HG03280 (cell line): ENCODE results near the gene USP6NL.
A peak's percentile ranks its signal among the peaks of the same experiment; 100 is the strongest.

Experiments used
- ATAC-seq: cut with Tn5 transposase; IDR thresholded peaks from one replicate; pipeline ENCODE4 v1.9.1; 2021; ENCODE audit warnings: mild to moderate bottlenecking, moderate library complexity; ENCODE audit not compliant: unreplicated experiment

The USP6NL gene

DNA sequence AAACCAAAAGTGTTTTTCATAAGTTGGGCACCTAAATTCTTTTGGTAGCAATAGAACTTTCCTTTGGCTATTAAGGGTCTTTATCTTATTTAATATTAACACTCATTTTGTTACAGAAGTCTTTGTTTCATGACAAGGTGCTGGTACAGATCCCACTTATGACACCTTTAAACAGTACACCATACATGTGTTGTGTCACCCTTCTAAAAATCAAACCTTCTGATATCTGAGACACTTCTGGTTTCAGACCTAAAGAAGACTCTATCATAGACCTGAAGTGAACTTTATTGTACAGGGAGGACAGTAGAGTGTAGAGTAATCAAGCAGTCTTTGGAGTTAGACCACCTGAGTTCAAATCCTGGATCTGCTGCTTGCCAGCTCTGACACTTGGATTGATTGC, 5.8 kb upstream of the USP6NL start:
- no peak for ATAC-seq

DNA sequence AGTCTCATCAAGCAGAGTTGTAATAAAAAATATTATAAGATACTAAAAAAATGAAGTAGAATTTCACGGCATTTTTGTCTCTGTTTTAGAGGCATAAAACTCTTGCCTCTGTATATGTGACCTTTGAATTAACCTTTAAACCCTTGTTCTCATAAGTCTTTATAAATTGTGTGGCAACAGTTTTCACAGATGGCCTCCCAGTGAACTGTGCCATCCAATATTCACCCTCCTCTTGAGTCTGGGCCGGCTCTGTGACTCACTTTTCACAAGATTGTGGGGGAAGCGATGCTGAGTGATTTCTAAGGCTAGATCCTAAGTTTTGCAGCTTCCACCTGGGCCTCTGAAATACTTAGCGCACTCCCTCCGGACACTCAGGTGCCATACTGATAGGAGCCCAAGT, 4.6 kb upstream of the USP6NL start:
- no peak for ATAC-seq

DNA sequence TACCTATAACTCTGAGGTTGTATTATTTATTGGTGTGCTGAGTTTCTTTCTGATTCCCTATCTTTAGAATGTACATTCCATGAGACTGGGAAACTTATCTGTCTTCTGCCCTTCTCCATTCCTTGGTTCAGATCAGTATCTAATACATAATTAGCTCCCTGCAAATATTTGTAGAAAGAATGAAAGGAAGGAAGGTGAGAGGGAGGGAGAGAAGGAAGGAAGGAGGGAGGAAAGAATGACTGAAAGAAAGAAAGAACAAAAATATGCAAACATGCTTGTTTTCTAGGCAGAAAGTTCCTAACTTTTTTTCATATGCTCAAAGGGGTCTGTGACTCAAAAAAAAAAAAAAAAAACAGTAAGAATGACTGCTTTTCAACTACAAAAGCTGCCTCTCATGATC, 3.9 kb upstream of the USP6NL start:
- no peak for ATAC-seq

DNA sequence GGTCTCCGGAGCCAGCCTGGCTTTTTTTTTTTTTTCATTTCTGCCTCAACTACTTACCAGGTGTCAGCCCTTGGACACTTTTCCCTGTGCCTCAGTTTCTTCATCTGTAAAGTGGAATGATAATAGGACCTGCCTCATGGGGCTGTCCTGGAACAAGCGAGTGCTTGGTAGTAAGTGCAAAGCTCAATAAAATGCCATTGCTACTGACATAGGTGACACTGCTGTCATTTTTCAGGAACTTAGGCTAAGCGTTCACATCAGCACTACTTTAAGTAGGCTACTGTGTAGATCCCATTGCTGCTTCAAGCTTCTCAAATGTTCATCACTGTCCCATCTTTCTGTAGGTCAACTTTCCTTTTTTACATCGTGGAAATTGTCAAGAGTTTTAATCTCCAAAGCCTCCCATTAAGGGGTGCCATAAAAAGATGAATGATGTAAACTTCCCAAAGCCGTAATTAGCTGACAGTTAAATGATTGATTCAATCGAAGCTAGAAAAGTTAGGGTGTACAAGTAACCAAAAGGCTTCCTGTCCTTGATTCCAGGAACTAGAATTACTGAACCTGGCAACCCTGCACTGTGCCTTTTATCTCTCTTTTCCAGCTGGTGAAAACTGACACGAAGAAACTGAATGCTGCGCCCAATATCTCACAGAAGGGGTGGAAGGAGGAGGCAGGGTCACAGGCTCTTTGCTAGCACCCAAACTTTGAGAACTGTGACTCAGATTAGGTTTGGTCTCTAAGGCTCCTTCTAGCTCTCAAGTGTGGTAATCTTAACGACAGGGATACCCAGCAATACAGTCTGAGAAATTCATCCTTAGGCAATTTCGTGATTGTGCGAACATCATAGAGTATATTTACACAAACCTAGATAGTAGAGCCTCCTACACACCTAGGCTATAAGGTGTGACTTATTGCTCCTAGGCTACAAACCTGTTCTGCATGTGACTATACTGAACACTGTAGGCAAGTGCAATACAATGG, 861 bp upstream of the USP6NL start:
- no peak for ATAC-seq

DNA sequence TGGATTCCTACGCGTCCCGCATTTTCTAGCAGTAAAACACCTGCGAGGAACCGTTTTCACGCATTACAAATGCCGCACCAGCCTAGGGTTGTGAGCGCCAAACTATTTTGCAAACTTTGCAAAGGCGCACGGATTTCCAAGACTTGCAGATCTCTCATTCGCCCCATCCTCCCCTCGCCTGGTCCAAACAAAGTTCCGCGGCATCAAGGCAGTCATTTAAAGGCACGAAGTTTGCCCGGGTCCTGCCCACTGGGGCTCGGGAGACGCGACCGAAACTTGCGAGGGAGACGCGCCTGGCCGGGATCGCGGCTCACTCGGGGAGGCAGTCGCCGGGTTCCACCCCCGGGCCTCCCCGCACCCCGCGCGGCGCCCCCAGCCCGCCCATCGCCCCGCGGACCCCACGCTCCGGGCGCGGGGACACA, 613 bp downstream of the USP6NL start:
- ATAC-seq: peak; percentile 20

DNA sequence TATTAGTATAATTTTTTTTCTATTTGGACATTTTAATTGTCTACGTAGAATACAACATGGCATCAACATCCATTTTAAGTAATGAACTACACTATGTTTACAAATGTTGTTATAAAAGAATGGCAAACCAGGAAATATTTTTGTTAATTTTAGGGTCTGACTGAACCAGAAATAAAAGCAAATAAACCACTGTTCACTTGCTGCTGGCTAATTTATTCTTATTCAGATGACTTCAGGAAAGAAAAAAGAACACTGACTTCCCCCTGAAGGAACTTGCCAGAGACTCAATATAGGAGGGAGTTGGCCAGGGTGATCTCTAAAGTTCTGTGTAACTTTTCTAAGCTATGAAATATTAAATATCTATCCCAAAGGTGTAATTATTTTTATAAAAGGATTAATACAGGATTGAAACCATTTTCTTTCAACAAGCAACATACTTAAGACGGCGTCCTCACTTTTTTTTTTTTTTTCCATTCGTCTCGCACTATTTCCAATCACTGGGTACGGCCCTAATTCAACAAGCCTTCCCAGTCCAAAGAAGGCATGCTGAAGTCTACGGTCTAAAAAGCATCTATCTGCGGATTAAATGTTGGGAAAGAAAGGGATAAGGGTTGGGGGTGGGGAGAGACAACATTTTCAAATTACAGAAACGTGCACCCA, 1.2 kb downstream of the USP6NL start:
- ATAC-seq: no peak

DNA sequence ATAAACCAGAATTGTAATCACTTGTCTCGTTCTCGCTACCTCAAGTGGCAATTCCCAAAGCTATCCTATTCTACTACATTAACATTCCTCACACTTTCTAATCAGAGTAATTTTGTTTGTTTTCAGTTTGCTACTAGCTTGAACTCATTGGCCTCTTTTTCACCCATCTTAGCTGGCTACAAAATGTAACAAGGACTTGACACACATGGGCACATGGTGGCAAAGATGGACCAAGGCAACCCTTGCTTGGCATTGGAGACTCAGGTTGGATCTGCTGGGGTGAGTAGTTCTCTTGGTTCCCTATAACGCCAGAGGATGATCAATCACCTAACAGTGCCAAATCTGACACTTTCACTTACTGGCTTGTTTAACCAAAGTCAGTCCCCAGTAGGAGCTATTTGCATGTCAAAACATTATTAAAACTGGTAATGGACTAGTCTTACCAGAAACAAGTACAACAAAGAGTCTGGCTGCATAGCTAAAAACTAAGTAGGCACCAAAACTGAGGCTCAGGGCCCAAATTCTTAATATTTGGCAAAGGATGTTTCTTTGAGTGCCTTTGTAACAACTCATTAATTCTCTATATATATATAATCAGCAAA, 1.9 kb downstream of the USP6NL start:
- ATAC-seq: no peak

DNA sequence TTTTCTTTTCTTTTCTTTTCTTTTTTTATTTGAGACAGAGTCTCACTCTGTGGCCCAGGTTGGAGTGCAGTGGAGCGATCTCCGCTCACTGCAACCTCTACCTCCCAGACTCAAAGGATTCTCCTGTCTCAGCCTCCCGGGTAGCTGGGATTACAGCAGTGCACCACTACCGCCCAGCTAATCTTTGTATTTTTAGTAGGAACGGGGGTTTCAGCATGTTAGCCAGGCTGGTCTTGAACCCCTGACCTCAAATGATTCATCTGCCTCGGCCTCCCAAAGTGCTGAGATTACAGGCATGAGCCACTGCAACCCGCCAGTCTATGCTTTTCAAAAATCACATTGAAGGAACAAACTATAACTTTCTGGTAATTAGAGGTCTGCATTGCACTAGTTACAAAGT, 2.4 kb downstream of the USP6NL start:
- no peak for ATAC-seq

DNA sequence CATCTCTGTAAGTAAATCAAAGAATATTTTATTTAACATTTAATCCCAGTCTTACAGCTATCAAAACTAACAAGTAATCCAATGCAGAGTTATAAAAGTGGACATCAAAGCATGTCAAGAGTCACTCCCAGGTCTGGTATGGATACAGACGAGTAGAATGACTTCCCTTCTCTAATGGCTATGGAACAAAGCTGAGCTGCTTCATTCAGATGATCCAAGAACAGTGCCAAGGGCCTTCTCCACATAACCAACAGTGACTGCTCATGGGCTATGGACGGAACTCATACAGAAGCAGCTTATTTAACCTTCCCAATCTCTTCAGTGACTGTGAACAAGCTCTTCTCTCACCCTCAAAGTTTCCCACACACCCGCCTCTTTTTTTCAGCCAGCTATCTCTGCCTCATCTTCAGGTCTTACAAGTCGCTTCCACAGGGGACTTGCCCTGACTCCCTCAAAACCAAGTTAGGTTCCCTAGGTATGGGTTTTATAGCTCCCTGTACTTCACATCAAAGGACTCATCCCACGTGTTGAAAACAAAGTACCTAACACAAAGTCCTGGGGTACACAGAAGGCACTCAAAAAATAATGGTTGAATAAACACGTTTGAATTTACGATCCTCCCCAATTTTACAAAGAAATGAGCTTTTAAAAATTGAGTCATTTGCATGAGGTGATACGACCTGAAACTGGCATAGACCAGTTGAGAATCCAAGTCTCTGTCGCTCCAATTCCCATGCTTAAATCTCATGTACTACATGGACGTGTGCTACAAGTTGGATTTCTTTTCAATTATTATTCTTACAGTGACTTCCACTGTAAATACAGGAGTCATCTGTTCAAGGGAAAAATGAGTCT, 3.1 kb downstream of the USP6NL start:
- no peak for ATAC-seq

DNA sequence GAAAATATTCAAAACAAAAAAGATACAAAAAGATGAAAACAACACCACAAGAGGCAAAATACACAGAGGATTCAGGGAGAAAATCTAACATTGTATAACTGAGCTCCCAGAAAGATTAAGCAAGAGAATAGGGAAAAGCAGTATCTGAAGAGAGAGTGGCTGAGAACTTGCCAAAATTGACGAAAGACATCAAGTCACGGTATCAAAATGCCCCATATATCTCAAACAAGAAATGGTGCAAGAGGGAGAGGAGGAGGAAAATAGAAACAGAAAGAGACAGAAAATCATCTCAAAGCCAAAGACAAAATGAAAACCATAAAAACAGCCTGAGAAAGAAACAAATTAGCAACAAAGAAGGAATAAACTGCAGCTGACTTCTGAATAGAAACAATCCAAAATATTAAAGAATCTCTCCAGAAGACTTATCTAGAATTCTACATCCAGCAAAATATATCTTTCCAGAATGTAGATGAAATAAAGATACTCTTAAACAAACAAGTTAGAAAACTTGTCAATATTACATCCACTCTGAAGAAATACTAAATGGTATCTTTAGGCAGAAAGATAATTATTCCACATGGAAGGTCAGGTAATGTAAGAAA, 5.5 kb downstream of the USP6NL start:
- no peak for ATAC-seq

DNA sequence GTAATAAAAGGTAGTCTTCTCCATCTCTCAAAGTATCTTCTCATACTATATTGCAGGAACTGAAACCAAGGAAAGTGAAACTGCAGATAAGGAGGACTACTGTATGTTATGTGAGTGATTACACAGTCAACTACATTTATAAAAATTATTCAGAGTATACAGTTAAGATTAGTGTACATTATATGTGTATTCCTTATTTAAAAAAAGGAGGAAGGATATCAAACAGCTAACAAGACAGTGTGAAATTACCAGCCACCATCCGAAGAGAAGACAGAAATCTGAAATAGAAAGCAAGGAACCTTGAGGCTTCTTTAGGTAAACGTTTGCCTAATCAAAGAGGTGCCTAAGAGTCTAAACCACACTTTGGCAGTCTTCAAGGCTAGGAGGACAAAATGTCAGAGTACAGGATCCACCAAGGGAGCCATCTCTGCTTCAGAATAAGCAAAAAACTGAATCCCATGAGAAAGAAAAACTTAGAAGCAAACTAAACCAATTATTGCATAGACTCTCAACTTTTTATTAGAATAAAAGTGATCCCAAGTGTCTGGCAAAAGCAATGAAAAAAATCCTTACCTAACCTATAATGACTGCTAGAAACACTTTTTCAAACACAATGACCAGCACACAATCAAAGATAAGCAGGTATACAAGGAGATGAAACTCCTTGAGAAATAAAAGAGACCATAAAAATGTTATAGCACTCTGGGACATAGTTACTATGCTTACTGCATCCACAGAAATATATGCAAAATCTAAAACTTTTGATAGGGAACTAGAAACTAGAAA, 6.4 kb downstream of the USP6NL start:
- ATAC-seq: no peak

DNA sequence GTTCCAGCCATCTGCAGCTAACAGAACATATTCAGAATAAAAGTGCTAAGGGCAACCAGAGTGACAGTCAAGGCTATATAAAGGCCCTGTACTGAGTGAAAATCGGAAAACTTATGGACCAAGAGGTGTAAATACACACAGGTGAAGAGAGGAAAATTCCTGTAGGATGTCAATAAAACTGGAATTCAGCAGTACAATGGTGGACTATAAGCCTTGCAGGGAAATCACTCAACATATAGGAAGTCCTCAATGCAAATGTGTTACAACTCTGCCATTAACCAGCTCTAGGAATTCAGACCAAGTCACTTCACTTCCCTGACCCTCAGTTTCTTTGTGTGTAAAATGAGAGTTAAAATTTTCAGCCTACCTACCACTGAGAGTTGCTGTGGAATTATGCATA, 7.7 kb downstream of the USP6NL start:
- ATAC-seq: no peak

DNA sequence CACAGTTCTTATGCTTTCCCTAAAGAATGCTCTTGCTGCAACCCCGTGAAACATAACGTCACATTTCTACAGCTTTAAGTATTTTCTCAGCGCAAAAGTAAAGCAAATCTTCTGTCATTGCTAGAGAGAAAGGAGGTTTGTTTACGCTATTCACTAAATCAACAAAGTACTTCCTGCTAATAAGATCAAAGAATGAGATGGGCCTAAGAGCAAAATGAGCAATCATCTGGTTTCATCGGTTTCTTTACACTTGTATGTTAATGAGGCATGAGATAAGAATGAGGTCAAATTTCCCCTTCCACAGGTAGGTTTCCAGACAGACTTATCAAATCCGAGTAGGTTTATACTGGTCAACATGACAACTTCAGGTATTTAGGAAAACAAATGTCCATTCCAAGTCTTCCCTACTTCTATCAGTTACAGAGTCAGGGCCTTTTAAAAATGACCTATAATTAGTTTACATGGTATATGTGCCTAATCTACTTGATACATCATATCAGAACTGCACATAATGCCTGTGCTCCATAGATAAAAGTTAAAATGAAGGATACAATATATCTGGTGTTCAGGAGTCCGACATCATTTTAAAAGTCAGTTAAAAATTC, 8.4 kb downstream of the USP6NL start:
- peak; percentile 49 for ATAC-seq

DNA sequence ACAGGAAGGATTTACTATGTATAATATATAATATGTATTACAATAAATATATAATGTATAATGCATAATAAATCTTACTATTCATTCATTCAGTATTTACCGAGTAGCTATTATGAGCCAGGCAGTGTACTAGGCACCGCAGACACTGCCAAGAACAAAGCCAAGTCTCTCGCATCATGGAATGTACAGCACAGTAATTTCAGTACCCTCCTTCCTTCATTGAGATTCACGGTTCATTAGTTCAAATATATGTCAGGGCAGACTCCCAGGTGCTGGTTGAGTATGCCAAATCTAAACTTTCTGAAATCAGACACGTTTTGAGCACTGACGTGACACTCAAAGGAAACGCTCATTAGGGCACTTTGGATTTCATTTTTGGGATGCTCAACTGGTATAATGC, 9.1 kb downstream of the USP6NL start:
- ATAC-seq: no peak

DNA sequence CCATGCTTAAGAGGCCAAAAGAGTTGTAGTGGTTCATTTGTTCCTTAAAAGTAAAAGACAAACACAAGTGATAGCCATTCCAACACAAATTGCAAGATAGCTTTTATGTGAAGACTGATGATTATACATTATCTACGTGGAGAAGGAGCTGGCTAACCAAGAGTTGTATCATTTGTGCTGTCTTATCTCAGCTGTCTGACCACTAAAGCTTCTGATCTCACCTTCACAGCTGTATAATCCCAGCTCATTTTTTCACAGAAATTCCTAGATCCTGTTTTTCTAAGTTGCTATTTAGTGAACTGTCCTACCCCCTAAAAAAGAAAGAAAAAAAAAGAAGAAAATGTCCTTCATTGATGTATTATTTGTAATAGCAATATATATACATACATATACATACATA, 9.8 kb downstream of the USP6NL start:
- ATAC-seq: no peak

DNA sequence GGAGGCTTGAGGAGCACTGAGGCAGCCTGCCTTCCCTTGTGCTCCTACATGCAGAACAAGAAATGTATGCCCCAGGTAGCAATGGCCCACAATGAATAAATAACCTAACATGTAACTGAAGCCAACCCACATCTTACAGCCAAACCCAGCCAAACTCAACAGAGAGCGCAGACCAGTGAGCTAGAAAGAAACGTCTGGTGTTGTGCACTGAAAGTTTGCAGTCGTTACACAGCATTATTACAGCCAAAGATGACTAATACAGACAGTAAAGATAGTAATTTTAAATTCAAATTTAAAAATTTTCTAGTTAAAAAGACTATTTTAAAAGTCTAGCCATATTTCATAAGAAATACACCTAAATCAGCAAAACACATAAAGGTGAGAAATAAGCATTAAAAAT, 11.2 kb downstream of the USP6NL start:
- no peak for ATAC-seq

DNA sequence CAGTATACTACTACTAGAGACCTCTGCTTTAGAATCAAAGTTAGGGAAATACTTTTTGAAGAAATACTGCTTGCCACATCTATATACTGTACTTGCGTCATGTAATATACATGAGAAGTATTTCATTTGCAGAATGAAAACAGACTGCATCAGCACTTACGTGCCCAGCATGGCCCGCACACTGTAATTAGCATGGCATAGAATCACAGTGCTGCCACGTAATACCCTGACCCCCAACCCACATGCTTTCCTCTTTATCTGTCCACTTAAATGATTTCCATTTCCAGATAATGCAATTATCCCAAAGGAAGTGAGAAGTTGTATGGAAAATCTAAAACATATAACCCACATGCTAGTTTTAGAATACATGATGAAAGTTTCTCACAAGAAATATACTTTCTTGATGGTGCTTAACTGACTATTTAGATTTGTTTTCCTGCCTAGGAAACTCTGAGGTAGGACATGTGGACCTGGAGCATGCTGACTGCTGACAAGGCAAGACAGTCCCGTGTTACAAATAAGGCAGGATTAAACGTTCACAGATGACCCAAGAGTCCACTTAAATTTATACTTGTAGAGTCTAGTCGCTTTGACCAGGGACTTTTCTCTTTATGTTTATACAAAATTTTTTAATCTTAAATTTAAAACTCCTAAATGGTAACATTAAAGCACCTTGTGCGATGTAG, 12.6 kb downstream of the USP6NL start:
- no peak for ATAC-seq

DNA sequence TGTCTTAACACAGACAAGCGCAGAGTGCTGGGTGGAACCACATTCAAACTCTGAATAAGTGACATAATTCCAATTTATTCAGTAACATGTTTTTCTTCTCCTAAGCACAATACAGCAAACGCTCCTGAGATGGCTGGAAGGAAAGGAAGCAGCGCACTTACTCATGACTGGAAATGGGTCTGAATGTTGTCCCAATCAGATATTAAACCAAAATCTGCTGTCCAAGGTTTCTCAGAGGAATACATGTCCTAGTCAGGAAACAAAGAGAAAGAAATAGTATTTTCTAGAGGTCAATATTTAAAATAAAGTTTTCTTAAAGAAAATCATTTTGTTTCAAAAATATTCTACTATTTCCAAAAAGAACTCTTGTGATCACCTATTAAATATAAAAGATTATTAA, 14.0 kb downstream of the USP6NL start:
- ATAC-seq: no peak

DNA sequence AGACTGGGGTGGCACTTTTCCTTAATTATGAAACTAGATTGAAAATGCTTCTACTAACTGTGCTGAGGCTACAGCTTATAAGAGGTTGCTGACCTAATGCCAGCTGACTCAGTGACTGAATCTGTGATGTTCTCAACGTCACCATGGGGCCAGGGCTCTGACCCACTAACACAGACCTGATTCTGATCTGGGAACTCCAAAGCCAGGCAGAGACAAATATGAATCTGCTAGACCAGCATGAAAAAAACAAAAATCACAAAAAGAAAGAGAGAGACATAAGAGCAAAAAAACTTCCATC, 16.1 kb downstream of the USP6NL start:
- no peak for ATAC-seq
